Measurements from ENCODE around the gene LRP1B.

GRCh38 chr2:142176941-142177340, 46.1 kb upstream of the LRP1B start:
- TF ChIP-seq GABPA (IDR thresholded peaks at IDR 0.05 in 1 of 2, conservative IDR thresholded peaks at IDR 0.05 in 1 of 2) (no peak), JUND (IDR thresholded peaks at IDR 0.05) (no peak), REST (IDR thresholded peaks at IDR 0.05) (no peak), RXRA (IDR thresholded peaks at IDR 0.05) (no peak), MAX (IDR thresholded peaks at IDR 0.05) (no peak)
- TF ChIP-seq, protein P1, sequence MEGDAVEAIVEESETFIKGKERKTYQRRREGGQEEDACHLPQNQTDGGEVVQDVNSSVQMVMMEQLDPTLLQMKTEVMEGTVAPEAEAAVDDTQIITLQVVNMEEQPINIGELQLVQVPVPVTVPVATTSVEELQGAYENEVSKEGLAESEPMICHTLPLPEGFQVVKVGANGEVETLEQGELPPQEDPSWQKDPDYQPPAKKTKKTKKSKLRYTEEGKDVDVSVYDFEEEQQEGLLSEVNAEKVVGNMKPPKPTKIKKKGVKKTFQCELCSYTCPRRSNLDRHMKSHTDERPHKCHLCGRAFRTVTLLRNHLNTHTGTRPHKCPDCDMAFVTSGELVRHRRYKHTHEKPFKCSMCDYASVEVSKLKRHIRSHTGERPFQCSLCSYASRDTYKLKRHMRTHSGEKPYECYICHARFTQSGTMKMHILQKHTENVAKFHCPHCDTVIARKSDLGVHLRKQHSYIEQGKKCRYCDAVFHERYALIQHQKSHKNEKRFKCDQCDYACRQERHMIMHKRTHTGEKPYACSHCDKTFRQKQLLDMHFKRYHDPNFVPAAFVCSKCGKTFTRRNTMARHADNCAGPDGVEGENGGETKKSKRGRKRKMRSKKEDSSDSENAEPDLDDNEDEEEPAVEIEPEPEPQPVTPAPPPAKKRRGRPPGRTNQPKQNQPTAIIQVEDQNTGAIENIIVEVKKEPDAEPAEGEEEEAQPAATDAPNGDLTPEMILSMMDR (IDR thresholded peaks at IDR 0.05; ENCODE audit: low read depth, low read length, missing input control): no peak
